GM12878 (cell line): ENCODE measurements around the gene MAGI1. TPM values are rescaled to one million over a fixed set of nuclear protein-coding genes. Genes with fewer than 3 reads are reported as not detected.

Source experiments
- ATAC-seq: fragments of 200-7000 bp; cut with Tn5 transposase; 3 replicates; pipeline ENCODE4 v1.9.1; 2020; ENCODE audit warnings: mild to moderate bottlenecking, moderate library complexity
- BruUV-seq: library from RNA; stranded (reverse); fragments of 400-500 nt; replicated peaks from 2 replicates; lab custom pipeline; 2021; lab: Mats Ljungman, UMichigan
- CTCF ChIA-PET: fragments of 300-600 bp; sonication (Branson Sonifier 250); formaldehyde crosslinking; extraction: SDS; loops from one replicate; lab custom pipeline; 2021; ENCODE audit warnings: inconsistent platforms; lab: Yijun Ruan, JAX
- POLR2A ChIA-PET: fragments of 350-600 bp; formaldehyde crosslinking; extraction: SDS; loops from one replicate; lab custom pipeline; 2021; ENCODE audit warnings: inconsistent platforms; lab: Charles Lee
- RAD21 ChIA-PET: fragments of 300-600 bp; sonication (Branson Sonifier 250); formaldehyde crosslinking; loops from one replicate; lab custom pipeline; 2023; ENCODE audit warnings: antibody characterized with exemption; ENCODE audit not compliant: unreplicated experiment; lab: Charles Lee
- SMC1A ChIA-PET: fragments of 300-600 bp; sonication (Branson Sonifier 250); formaldehyde crosslinking; loops from one replicate; lab custom pipeline; 2023; ENCODE audit not compliant: unreplicated experiment, uncharacterized antibody; lab: Charles Lee
- DNase-seq: peaks from one replicate; pipeline ENCODE4 v3.0.0-alpha.2; 2011; ENCODE audit warnings: low read depth, low spot score
- FAIRE-seq: peaks from 3 replicates; lab custom pipeline; 2011; peaks lifted over from hg19 to GRCh38; lab: Jason Lieb, UNC
- H2AFZ ChIP-seq: 2 replicates; pipeline ENCODE4 v1.6.0; 2011; ENCODE audit warnings: low read depth, low read length, control low read depth; ENCODE audit not compliant: control insufficient read depth
- H3K27ac ChIP-seq: 2 replicates; pipeline ENCODE4 v1.5.1; 2011; ENCODE audit warnings: control low read depth; ENCODE audit not compliant: control insufficient read depth, insufficient read depth
- H3K27me3 ChIP-seq, 2 experiments: replicated peaks in 1 of 2; 2 replicates each; pipeline versions ENCODE4 v1.6.0 to v1.6.1; 2011; ENCODE audit warnings: low read length in 1 of 2; ENCODE audit not compliant: control insufficient read depth in 2 of 2, insufficient read depth in 2 of 2
- H3K36me3 ChIP-seq, 2 experiments: 2 replicates each; pipeline ENCODE4 v1.5.1; 2011; ENCODE audit warnings: low read length in 1 of 2; ENCODE audit not compliant: control insufficient read depth in 2 of 2, insufficient read depth in 2 of 2
- H3K4me1 ChIP-seq: 2 replicates; pipeline ENCODE4 v1.6.1; 2011; ENCODE audit warnings: mild to moderate bottlenecking, low read length, moderate library complexity, mixed read lengths; ENCODE audit not compliant: control insufficient read depth, insufficient read depth
- H3K4me2 ChIP-seq: 2 replicates; pipeline ENCODE4 v1.6.0; 2011; ENCODE audit warnings: control low read depth; ENCODE audit not compliant: control insufficient read depth, insufficient read depth
- H3K4me3 ChIP-seq: fragments of 200-600 bp; sonication (generic); 2 replicates; pipeline ENCODE4 v1.5.1; 2016
- H3K79me2 ChIP-seq: 2 replicates; pipeline ENCODE4 v1.6.0; 2011; ENCODE audit warnings: low read length; ENCODE audit not compliant: control insufficient read depth, insufficient read depth
- H3K9ac ChIP-seq: 2 replicates; pipeline ENCODE4 v1.8.0; 2011; ENCODE audit warnings: low read length, control low read depth, mixed read lengths; ENCODE audit not compliant: control insufficient read depth, insufficient read depth
- H3K9me3 ChIP-seq: replicated peaks from 3 replicates; pipeline ENCODE4 v1.5.1; 2011; ENCODE audit warnings: mild to moderate bottlenecking, low read length; ENCODE audit not compliant: control insufficient read depth, insufficient read depth
- H4K20me1 ChIP-seq: 2 replicates; pipeline ENCODE4 v1.6.0; 2011; ENCODE audit not compliant: control insufficient read depth, insufficient read depth
- ASH2L ChIP-seq: fragments of 300-600, 200-600 bp; sonication (generic); IDR thresholded peaks from 2 replicates; pipeline ENCODE4 v1.6.1; 2017; ENCODE audit warnings: low read depth, mild to moderate bottlenecking, borderline replicate concordance
- EGR1 ChIP-seq, 2 experiments: IDR thresholded peaks; 1 replicate in 1 of 2; 2 replicates in 1 of 2; pipeline ENCODE4 v1.6.1; 2011 to 2012; ENCODE audit warnings: low read depth in 2 of 2, low read length in 2 of 2, borderline replicate concordance in 1 of 2, mild to moderate bottlenecking in 1 of 2, moderate library complexity in 1 of 2
- HDAC6 ChIP-seq: fragments of 200-600 bp; sonication (generic); IDR thresholded peaks from one replicate; pipeline ENCODE4 v1.8.0; 2017; ENCODE audit warnings: antibody characterized with exemption; ENCODE audit not compliant: unreplicated experiment
- NR2F1 ChIP-seq: fragments of 450-650 bp; conservative IDR thresholded peaks from 2 replicates; pipeline ENCODE4 v1.6.1; 2017; ENCODE audit warnings: mild to moderate bottlenecking
- ZNF24 ChIP-seq: fragments of 450-650 bp; IDR thresholded peaks from 2 replicates; pipeline ENCODE4 v1.6.1; 2017; ENCODE audit warnings: antibody characterized with exemption, mild to moderate bottlenecking
- ZNF274 ChIP-seq: IDR thresholded peaks from one replicate; pipeline ENCODE4 v1.8.0; 2011; ENCODE audit not compliant: insufficient read length, insufficient read depth
- WGBS: methylation state at CpG from one replicate; pipeline ENCODE4 v1.1.6; 2016; ENCODE audit warnings: low lambda C conversion rate; ENCODE audit not compliant: insufficient replicate concordance, insufficient coverage; ENCODE audit errors: missing lambda C conversion rate; 5-methylcytosine and 5-hydroxymethylcytosine counted together
- in situ Hi-C: fragments of 300-500 bp; cut with MboI; formaldehyde crosslinking; loops from 9 replicates; pipeline ENCODE4 v1.14.3; 2018; ENCODE audit warnings: mixed read lengths
- intact Hi-C: fragments of 100-400 bp; cut with micrococcal nuclease; formaldehyde crosslinking; loops from one replicate; pipeline ENCODE4 v1.14.2; 2022; ENCODE audit not compliant: unreplicated experiment
- polyA plus RNA-seq, 11 experiments: library from polyadenylated mRNA; depleted of rRNA in 4 of 11; unstranded in 6 of 11; stranded (reverse) in 5 of 11; fragments of >200 nt; fragmentation: Nextera tagmentation in 4 of 11; fragmentation: Illumina TruSeq in 1 of 11; extraction: Ambion mirVana in 4 of 11; extraction: Trizol in 1 of 11; gene quantifications; 1 replicate in 1 of 11; 2 replicates in 10 of 11; pipeline versions ENCODE4 v1.2.1 to v1.2.3, GENCODE V29; 2011 to 2016; ENCODE audit warnings: inconsistent platforms in 2 of 11, missing spikeins in 2 of 11, low read depth in 1 of 11
- total RNA-seq, 4 experiments: library from RNA; depleted of rRNA in 3 of 4; stranded (reverse); fragments of >200 nt in 3 of 4; fragmentation: Illumina TruSeq in 1 of 4; extraction: Trizol in 1 of 4; gene quantifications; 2 replicates each; pipeline versions ENCODE4 v1.2.1 to v1.2.3, GENCODE V29; 2013 to 2021
- TF ChIP-seq, protein P1 (sequence below): fragments of 450-650 bp; conservative IDR thresholded peaks from 2 replicates; pipeline ENCODE4 v1.6.1; 2017; ENCODE audit warnings: mild to moderate bottlenecking, moderate library complexity
- TF ChIP-seq, protein P2 (sequence below), 3 experiments: IDR thresholded peaks in 2 of 3; conservative IDR thresholded peaks in 1 of 3; 2 replicates each; pipeline ENCODE4 v1.5.1; 2011; ENCODE audit warnings: low read depth in 3 of 3, low read length in 3 of 3, mild to moderate bottlenecking in 3 of 3, control low read depth in 2 of 3, moderate library complexity in 2 of 3, inconsistent platforms in 1 of 3, mixed read lengths in 1 of 3; ENCODE audit not compliant: control insufficient read depth in 2 of 3, insufficient read depth in 1 of 3; ENCODE audit errors: extremely low read depth in 1 of 3

Gene MAGI1
- total and polyA plus RNA-seq, 10 of the 15 experiments (the other 5 are each of a cell fraction or from before 2014, with no cell fraction given), result 0.02 to 3.3 (median 0.29) TPM; not detected in 1

DNA sequence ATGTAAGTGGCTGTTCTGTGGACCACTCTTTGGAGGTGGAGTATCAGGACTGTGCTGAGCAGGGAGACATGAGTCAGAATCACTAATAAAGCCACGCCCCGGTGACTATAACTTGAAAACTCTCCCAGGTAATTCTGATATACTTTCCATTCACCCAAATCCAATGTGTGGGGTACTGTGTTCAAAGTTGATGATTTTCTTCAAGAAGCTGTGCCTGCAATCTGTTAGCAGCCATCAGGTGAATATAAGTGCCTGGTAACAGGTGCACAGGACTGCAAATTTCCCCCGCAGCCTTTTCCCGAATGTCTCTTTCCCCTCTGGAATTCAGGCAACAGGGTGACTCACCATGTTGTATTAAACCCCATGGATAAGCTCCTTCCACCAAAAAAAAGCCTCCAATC is 17.0 kb downstream of the MAGI1 start (continued):
- TF ChIP-seq NR2F1 (no peak), ZNF24 (no peak), HDAC6 (no peak)
- TF ChIP-seq, protein P1, sequence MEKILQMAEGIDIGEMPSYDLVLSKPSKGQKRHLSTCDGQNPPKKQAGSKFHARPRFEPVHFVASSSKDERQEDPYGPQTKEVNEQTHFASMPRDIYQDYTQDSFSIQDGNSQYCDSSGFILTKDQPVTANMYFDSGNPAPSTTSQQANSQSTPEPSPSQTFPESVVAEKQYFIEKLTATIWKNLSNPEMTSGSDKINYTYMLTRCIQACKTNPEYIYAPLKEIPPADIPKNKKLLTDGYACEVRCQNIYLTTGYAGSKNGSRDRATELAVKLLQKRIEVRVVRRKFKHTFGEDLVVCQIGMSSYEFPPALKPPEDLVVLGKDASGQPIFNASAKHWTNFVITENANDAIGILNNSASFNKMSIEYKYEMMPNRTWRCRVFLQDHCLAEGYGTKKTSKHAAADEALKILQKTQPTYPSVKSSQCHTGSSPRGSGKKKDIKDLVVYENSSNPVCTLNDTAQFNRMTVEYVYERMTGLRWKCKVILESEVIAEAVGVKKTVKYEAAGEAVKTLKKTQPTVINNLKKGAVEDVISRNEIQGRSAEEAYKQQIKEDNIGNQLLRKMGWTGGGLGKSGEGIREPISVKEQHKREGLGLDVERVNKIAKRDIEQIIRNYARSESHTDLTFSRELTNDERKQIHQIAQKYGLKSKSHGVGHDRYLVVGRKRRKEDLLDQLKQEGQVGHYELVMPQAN, result no peak
- TF ChIP-seq, protein P2, sequence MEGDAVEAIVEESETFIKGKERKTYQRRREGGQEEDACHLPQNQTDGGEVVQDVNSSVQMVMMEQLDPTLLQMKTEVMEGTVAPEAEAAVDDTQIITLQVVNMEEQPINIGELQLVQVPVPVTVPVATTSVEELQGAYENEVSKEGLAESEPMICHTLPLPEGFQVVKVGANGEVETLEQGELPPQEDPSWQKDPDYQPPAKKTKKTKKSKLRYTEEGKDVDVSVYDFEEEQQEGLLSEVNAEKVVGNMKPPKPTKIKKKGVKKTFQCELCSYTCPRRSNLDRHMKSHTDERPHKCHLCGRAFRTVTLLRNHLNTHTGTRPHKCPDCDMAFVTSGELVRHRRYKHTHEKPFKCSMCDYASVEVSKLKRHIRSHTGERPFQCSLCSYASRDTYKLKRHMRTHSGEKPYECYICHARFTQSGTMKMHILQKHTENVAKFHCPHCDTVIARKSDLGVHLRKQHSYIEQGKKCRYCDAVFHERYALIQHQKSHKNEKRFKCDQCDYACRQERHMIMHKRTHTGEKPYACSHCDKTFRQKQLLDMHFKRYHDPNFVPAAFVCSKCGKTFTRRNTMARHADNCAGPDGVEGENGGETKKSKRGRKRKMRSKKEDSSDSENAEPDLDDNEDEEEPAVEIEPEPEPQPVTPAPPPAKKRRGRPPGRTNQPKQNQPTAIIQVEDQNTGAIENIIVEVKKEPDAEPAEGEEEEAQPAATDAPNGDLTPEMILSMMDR (IDR thresholded peaks at IDR 0.05 in 2 of 3, conservative IDR thresholded peaks at IDR 0.05 in 1 of 3; ENCODE audit: control insufficient read depth in 2 of 3, extremely low read depth in 1 of 3, insufficient read depth in 1 of 3, low read depth in 3 of 3, low read length in 3 of 3), result no peak

DNA sequence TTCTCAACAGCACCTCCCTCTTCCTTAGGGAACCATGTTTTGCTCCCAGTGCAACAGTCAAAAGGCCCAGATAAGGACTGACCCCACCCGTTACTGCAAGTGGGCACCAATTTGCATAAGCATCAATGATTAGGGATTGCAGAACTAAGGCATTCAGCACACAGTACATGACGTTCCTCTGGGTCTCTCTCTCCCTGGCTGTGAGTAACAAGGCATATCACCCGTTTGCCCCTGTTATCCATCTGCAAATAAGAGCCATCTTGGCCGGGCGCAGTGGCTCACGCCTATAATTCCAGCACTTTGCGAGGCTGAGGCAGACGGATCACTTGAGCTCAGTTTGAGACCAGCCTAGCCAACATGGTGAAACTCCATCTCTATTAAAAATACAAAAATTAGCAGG is 18.8 kb downstream of the MAGI1 start:
- no TSS peak for BruUV-seq
- ATAC-seq, result no peak
- FAIRE-seq, result no peak

More for the DNA sequence above, 18.8 kb downstream of the MAGI1 start:
- Histone ChIP-seq H3K36me3 (no peaks in the 10 kb centered on the region), H3K27me3 (0 out of 4 replicates have a peak, but pooled peaks cover 0 to 4% of the 10 kb centered on the region in 2 experiments), H3K9me3 (no peaks in the 10 kb centered on the region), H2AFZ (no peak overlapping the region), H3K4me1 (no peaks in the 10 kb centered on the region), H3K9ac (no peak overlapping the region), H3K4me3 (no peak overlapping the region), H3K27ac (no peak overlapping the region), H3K4me2 (no peak overlapping the region), H3K79me2 (no peaks in the 10 kb centered on the region), H4K20me1 (no peaks in the 10 kb centered on the region)
- ChIA-PET CTCF (no interaction called here), POLR2A (no interaction called here), RAD21 (no interaction called here), SMC1A (no interaction called here)
- intact Hi-C loops (no loop called here), in situ Hi-C loops (no loop called here)
- DNase-seq, result no peak
- TF ChIP-seq ASH2L (no peak), EGR1 (IDR thresholded peaks at IDR 0.05; ENCODE audit: borderline replicate concordance in 1 of 2, low read depth in 2 of 2, low read length in 2 of 2) (no peak), ZNF274 (no peak)
- 48% methylated on average over 8 of the region's 8 CpGs for WGBS
